GM19395 (cell line): Measurements from ENCODE around the gene TUBA1B.
"Not testable (repeated sequence)": the region's sequence is repeated elsewhere in the genome, so short reads cannot be mapped to it uniquely, and the experiment has no call there.

Experiments
- ATAC-seq: cut with Tn5 transposase; IDR thresholded peaks from one replicate; pipeline ENCODE4 v1.9.1; 2021; ENCODE audit warnings: mild to moderate bottlenecking, moderate library complexity; ENCODE audit not compliant: unreplicated experiment

The TUBA1B gene

GRCh38 chr12:49127971-49128370 is 3.2 kb downstream of the TUBA1B start:
- not testable (repeated sequence) for ATAC-seq

GRCh38 chr12:49126852-49127763 is 4.1 kb downstream of the TUBA1B start:
- no peak for ATAC-seq

GRCh38 chr12:49121047-49121696 is 10.0 kb downstream of the TUBA1B start:
- ATAC-seq = no peak

GRCh38 chr12:49111206-49111605 is 20.0 kb downstream of the TUBA1B start:
- no peak for ATAC-seq

- peak; percentile 99 for ATAC-seq
These were observed 20.6 kb downstream of the TUBA1B start, which contains the start of gene LMBR1L for GRCh38 chr12:49110464-49111155. TSS of gene LMBR1L (minus strand) at chr12:49110847. CDS start at chr12:49110555, 292 bp downstream.

- no peak for ATAC-seq
These were observed 21.3 kb downstream of the TUBA1B start for GRCh38 chr12:49109641-49110463.

GRCh38 chr12:49108958-49109404 is 22.2 kb downstream of the TUBA1B start:
- ATAC-seq = no peak

- ATAC-seq = no peak
These were observed 25.6 kb downstream of the TUBA1B start for GRCh38 chr12:49105504-49106084.

GRCh38 chr12:49104822-49105221 is 26.4 kb downstream of the TUBA1B start:
- no peak for ATAC-seq

- ATAC-seq = no peak
These were observed 30.8 kb downstream of the TUBA1B start for GRCh38 chr12:49100380-49100779.

- no peak for ATAC-seq
These were observed 32.5 kb downstream of the TUBA1B start for GRCh38 chr12:49098703-49099102.

GRCh38 chr12:49098035-49098451 is 33.2 kb downstream of the TUBA1B start:
- no peak for ATAC-seq

- no peak for ATAC-seq
These were observed 33.8 kb downstream of the TUBA1B start for GRCh38 chr12:49097381-49097780.

- ATAC-seq = no peak
These were observed 36.2 kb downstream of the TUBA1B start for GRCh38 chr12:49094975-49095365.

GRCh38 chr12:49094160-49094974 is 36.8 kb downstream of the TUBA1B start, which contains the start of gene DHH:
TSS of gene DHH (minus strand) at chr12:49094801. CDS start at chr12:49094512, 289 bp downstream.
- no peak for ATAC-seq

- ATAC-seq = no peak
These were observed 37.4 kb downstream of the TUBA1B start for GRCh38 chr12:49093792-49094159.

- no peak for ATAC-seq
These were observed 38.3 kb downstream of the TUBA1B start for GRCh38 chr12:49092816-49093406.

GRCh38 chr12:49092086-49092815 is 38.9 kb downstream of the TUBA1B start:
- ATAC-seq = no peak
